DND-41 (cell line): ENCODE results near the gene ZBP1.

Experiments used
- ATAC-seq: fragments of 200-7000 bp; cut with Tn5 transposase; 3 replicates; pipeline ENCODE4 v1.9.1; 2021; ENCODE audit warnings: low read depth; ENCODE audit not compliant: insufficient read depth
- DNase-seq: peaks from one replicate; pipeline ENCODE4 v3.0.0-alpha.2; 2020
- H2AFZ ChIP-seq: 2 replicates; pipeline ENCODE4 v1.6.0; 2012; ENCODE audit warnings: low read depth, low read length
- H3K27ac ChIP-seq: 2 replicates; pipeline ENCODE4 v1.5.1; 2012; ENCODE audit warnings: low read length, inconsistent platforms
- H3K27me3 ChIP-seq: fragments of 200-600 bp; sonication (generic); 2 replicates; pipeline ENCODE4 v1.6.0; 2012; ENCODE audit warnings: low read length, mild to moderate bottlenecking, inconsistent platforms; ENCODE audit not compliant: insufficient read depth, poor library complexity
- H3K36me3 ChIP-seq: 2 replicates; pipeline ENCODE4 v1.5.1; 2012; ENCODE audit warnings: low read length, inconsistent platforms; ENCODE audit not compliant: insufficient read depth
- H3K4me1 ChIP-seq: 2 replicates; pipeline ENCODE4 v1.5.1; 2012; ENCODE audit warnings: mild to moderate bottlenecking, low read length; ENCODE audit not compliant: insufficient read depth
- H3K4me2 ChIP-seq: 2 replicates; pipeline ENCODE4 v1.6.0; 2012; ENCODE audit warnings: mild to moderate bottlenecking, moderate library complexity, low read length, inconsistent platforms; ENCODE audit not compliant: insufficient read depth
- H3K4me3 ChIP-seq, 2 experiments: fragments of 200-600 bp in 1 of 2; shearing (Covaris generic) in 1 of 2; 2 replicates each; pipeline ENCODE4 v1.5.1; 2012 to 2016; ENCODE audit warnings: inconsistent platforms in 2 of 2, low read length in 2 of 2, mild to moderate bottlenecking in 2 of 2, low read depth in 1 of 2, moderate library complexity in 1 of 2
- H3K79me2 ChIP-seq: 2 replicates; pipeline ENCODE4 v1.6.0; 2012; ENCODE audit warnings: low read length, inconsistent platforms; ENCODE audit not compliant: insufficient read depth
- H3K9ac ChIP-seq: 2 replicates; pipeline ENCODE4 v1.6.0; 2012; ENCODE audit warnings: low read depth, mild to moderate bottlenecking, inconsistent platforms, low read length, moderate library complexity
- H3K9me3 ChIP-seq: 2 replicates; pipeline ENCODE4 v1.5.1; 2012; ENCODE audit warnings: low read length, moderate library complexity, mild to moderate bottlenecking, inconsistent platforms; ENCODE audit not compliant: insufficient read depth, severe bottlenecking
- H4K20me1 ChIP-seq: 2 replicates; pipeline ENCODE4 v1.6.0; 2012; ENCODE audit warnings: low read length; ENCODE audit not compliant: insufficient read depth
- CTCF ChIP-seq: IDR thresholded peaks from 2 replicates; pipeline ENCODE4 v1.5.1; 2012; ENCODE audit warnings: borderline replicate concordance, low read length, moderate library complexity, mild to moderate bottlenecking; ENCODE audit not compliant: poor library complexity, severe bottlenecking; ENCODE audit errors: extremely low read depth
- EZH2 ChIP-seq: IDR thresholded peaks from 3 replicates; pipeline ENCODE4 v1.6.1; 2012; ENCODE audit warnings: borderline replicate concordance, low read depth, mild to moderate bottlenecking, moderate library complexity, low read length, inconsistent platforms; ENCODE audit not compliant: severe bottlenecking

Gene ZBP1

GRCh38 chr20:57559658-57560553, 60.3 kb downstream of the ZBP1 start:
- H3K27ac ChIP-seq, result no peak overlapping the region
- H3K79me2 ChIP-seq, result no peaks in the 10 kb centered on the region
- TF ChIP-seq CTCF, result no peak
- no peak for TF ChIP-seq EZH2
- H3K4me1 ChIP-seq, result no peaks in the 10 kb centered on the region
- DNase-seq, result no peak
- no peak overlapping the region for H3K4me3 ChIP-seq
- H3K4me2 ChIP-seq, result no peak overlapping the region
- H3K9me3 ChIP-seq, result no peaks in the 10 kb centered on the region
- no peak overlapping the region for H2AFZ ChIP-seq
- H3K36me3 ChIP-seq, result no peaks in the 10 kb centered on the region
- H3K9ac ChIP-seq, result no peak overlapping the region
- no peak for ATAC-seq
- H3K27me3 ChIP-seq, result peaks cover 19% of the 10 kb centered on the region
- H4K20me1 ChIP-seq, result no peaks in the 10 kb centered on the region

DNA sequence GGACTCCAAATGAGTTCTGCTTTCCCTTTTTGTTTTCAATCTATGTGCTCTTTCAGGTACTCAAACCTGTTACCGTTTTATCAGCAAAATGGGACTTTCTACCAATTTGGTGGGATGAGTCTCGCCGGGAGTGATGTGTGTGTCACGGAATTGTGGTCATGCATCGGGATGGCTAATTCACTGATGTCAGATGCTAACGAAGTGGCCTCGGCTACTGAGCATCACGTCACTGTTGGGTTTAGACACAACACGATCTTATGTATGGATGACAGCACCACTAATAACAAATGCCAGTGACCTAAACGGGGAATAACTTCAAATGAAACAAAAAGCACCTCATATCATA, 61.0 kb downstream of the ZBP1 start:
- H4K20me1 ChIP-seq, result no peaks in the 10 kb centered on the region
- H3K79me2 ChIP-seq, result no peaks in the 10 kb centered on the region
- H3K4me1 ChIP-seq, result no peaks in the 10 kb centered on the region
- H3K4me3 ChIP-seq, result no peak overlapping the region
- no peak overlapping the region for H2AFZ ChIP-seq
- TF ChIP-seq CTCF, result no peak
- TF ChIP-seq EZH2, result no peak
- DNase-seq (no peak), ATAC-seq (no peak)
- H3K9ac ChIP-seq, result no peak overlapping the region
- no peaks in the 10 kb centered on the region for H3K36me3 ChIP-seq
- no peaks in the 10 kb centered on the region for H3K9me3 ChIP-seq
- no peak overlapping the region for H3K27ac ChIP-seq
- H3K27me3 ChIP-seq, result peaks cover 26% of the 10 kb centered on the region
- H3K4me2 ChIP-seq, result no peak overlapping the region

DNA sequence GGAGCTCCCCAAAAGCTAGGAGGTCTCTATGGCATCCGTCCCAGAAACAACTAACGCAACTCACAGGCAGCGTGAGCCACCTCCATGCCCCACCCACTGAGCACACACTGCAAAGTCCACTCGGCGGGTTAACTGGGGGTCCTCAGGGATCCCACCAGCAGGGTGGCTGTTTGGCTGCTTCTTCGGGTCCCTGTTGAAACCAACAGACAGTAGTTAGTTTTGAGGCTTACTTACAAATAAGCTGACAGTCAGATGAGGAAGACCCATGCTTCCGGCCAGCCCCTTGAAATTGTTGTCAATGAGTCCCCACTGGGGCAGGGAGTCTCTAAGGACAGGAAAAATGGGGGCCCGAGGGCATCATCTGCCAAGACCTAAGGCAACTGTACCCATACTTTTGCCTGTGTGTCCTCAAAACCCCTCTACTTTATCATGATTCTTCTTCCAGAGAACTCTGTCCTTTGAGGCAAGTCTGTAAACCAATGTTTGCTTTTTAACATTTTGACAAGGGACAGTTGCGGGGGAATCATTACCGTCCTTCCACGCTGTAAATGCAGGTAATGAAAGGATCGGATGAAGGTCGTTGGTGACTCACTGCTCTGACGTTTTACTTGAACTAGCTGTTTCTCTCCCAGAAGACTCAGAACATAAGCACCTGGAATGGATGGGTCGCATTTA, 61.5 kb downstream of the ZBP1 start:
- Histone ChIP-seq H2AFZ (no peak overlapping the region), H3K4me3 (no peak overlapping the region), H3K27me3 (peaks cover 26% of the 10 kb centered on the region), H3K79me2 (no peaks in the 10 kb centered on the region), H3K4me1 (no peaks in the 10 kb centered on the region), H3K4me2 (no peak overlapping the region), H3K36me3 (no peaks in the 10 kb centered on the region), H4K20me1 (no peaks in the 10 kb centered on the region), H3K9me3 (no peaks in the 10 kb centered on the region), H3K9ac (no peak overlapping the region), H3K27ac (no peak overlapping the region)
- no peak for TF ChIP-seq CTCF
- no peak for TF ChIP-seq EZH2
- no peak for ATAC-seq
- no peak for DNase-seq
